Adrenal gland (tissue), 12 donors: ENCODE data around the gene MYOM1. TPM values are rescaled to one million over a fixed set of nuclear protein-coding genes. Genes with fewer than 3 reads are reported as not detected.

Experiments used
- DNase-seq, 7 donors: peaks; one replicate each; pipeline ENCODE4 v3.0.0-alpha.2; 2019 to 2020
- H3K27ac ChIP-seq, 5 donors: fragments of 200-600 bp; sonication (generic) in 4 of 5; 1 replicate in 3 of 5; 2 replicates in 2 of 5; pipeline versions ENCODE4 v1.5.1 to v1.8.0; 2016 to 2020; ENCODE audit warnings: mild to moderate bottlenecking in 1 of 5
- H3K27me3 ChIP-seq: fragments of 200-600 bp; 2 replicates; pipeline ENCODE4 v1.8.0; 2021
- H3K36me3 ChIP-seq, 2 donors: fragments of 200-600 bp; replicated peaks in 1 of 2; 1 replicate in 1 of 2; 2 replicates in 1 of 2; pipeline versions ENCODE4 v1.5.1 to v1.8.0; 2018 to 2022
- H3K4me1 ChIP-seq, 2 donors: fragments of 200-600 bp; replicated peaks in 1 of 2; 1 replicate in 1 of 2; 2 replicates in 1 of 2; pipeline versions ENCODE4 v1.5.1 to v1.8.0; 2018 to 2021
- H3K4me3 ChIP-seq, 4 donors: fragments of 200-600 bp; sonication (generic) in 3 of 4; one replicate each; pipeline ENCODE4 v1.5.1; 2016 to 2018
- H3K9me3 ChIP-seq, 3 donors: fragments of 200-600 bp; sonication (generic) in 1 of 3; replicated peaks in 1 of 3; 1 replicate in 2 of 3; 2 replicates in 1 of 3; pipeline versions ENCODE4 v1.5.1 to v1.8.0; 2016 to 2021
- POLR2A ChIP-seq, 2 donors: fragments of 450-650 bp; IDR thresholded peaks; one replicate each; pipeline ENCODE4 v1.6.1; 2017; ENCODE audit warnings: antibody characterized with exemption in 2 of 2, mild to moderate bottlenecking in 2 of 2, moderate library complexity in 1 of 2
- WGBS, 4 donors: extraction: QIAGEN DNeasy Blood & Tissue Kit in 2 of 4; methylation state at CpG; one replicate each; pipeline versions ENCODE4 v1.1.5 to v1.1.7; 2013 to 2017; 5-methylcytosine and 5-hydroxymethylcytosine counted together
- intact Hi-C, 2 donors: fragments of 100-400 bp; cut with DNase I; formaldehyde crosslinking; loops; one replicate each; pipeline versions ENCODE4 v1.14.1 to v1.15.0; 2022 to 2023
- polyA plus RNA-seq, 3 donors: library from polyadenylated mRNA; stranded (reverse); fragments of 200-250 nt in 2 of 3; fragments of 350-450 nt in 1 of 3; fragmentation: Illumina TruSeq in 1 of 3; extraction: RNeasy Lipid Tissue Mini Kit (QIAGEN cat#74804) in 1 of 3; gene quantifications; one replicate each; pipeline ENCODE4 v1.2.3, GENCODE V29; 2013 to 2014
- total RNA-seq, 9 donors: library from RNA; depleted of rRNA in 4 of 9; stranded (reverse); fragments of >200 nt in 4 of 9; fragments of 120-200 nt in 1 of 9; fragmentation: NEBNext Ultra II Directional in 1 of 9; extraction: Animal tissue kit (Norgen Biotek cat#: 25700) in 1 of 9; gene quantifications; one replicate each; pipeline versions ENCODE4 v1.1.0 to v1.2.4, GENCODE V29; 2013 to 2023
- TF ChIP-seq, protein P1 (sequence below), 6 experiments: fragments of 450-650 bp in 4 of 6; fragments of 200-600 bp in 2 of 6; sonication (generic) in 1 of 6; IDR thresholded peaks; 1 replicate in 5 of 6; 2 replicates in 1 of 6; pipeline versions ENCODE4 v1.5.1 to v1.8.0; 2016 to 2021; ENCODE audit warnings: antibody characterized with exemption in 6 of 6, mild to moderate bottlenecking in 2 of 6, moderate library complexity in 1 of 6
- donor health status: healthy with polysubstance abuse.
- donor health status: Bipolar disorder and iron deficiency.
- donor health status: DM: yes; HTN: yes; CAD: no.
- donor health status: DM: no; HTN: no; CAD: no.
- donor health status: DM: no; HTN: no; CAD: no.
- donor health status: DM: yes; HTN: yes; CAD: no.

MYOM1 gene
- total and polyA plus RNA-seq, 12 donors: 1.3 to 70.0 (median 2.9) TPM

DNA sequence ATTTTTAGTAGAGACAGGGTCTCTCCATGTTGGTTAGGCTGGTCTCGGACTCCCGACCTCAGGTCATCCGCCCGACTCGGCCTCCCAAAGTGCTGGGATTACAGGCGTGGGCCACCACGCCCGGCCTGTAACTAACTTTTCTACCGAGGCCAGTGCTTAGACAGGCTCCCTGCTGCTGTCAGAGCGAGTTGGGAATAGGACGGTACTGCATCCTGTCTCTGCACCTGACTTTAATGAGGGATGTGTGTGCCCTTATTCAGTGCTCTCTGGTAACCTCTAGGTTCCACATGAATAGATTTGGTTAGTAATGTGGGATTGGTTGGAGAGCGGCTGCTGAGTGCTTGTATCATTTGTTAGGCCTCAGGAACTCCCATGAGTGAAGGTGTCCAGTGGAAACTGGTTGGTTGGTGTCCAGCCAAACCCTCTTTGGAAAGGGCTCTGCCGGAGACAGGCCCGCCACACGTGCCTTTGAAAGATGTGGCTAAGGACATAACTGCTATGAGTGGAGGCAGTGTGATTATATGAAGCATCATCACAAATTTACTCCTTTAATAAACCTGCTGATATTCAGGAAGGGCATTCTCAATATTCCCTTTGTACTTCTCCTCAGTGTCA is 36.6 kb downstream of the MYOM1 start:
- TF ChIP-seq, protein P1, sequence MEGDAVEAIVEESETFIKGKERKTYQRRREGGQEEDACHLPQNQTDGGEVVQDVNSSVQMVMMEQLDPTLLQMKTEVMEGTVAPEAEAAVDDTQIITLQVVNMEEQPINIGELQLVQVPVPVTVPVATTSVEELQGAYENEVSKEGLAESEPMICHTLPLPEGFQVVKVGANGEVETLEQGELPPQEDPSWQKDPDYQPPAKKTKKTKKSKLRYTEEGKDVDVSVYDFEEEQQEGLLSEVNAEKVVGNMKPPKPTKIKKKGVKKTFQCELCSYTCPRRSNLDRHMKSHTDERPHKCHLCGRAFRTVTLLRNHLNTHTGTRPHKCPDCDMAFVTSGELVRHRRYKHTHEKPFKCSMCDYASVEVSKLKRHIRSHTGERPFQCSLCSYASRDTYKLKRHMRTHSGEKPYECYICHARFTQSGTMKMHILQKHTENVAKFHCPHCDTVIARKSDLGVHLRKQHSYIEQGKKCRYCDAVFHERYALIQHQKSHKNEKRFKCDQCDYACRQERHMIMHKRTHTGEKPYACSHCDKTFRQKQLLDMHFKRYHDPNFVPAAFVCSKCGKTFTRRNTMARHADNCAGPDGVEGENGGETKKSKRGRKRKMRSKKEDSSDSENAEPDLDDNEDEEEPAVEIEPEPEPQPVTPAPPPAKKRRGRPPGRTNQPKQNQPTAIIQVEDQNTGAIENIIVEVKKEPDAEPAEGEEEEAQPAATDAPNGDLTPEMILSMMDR (IDR thresholded peaks at IDR 0.05): no peak
- TF ChIP-seq POLR2A (IDR thresholded peaks at IDR 0.05): no peak
- Histone ChIP-seq H3K27ac (no peak overlapping the region), H3K9me3 (no peaks in the 10 kb centered on the region), H3K4me1 (peaks cover 0 to 11% of the 10 kb centered on the region in 2 donors), H3K36me3 (no peaks in the 10 kb centered on the region), H3K27me3 (no peaks in the 10 kb centered on the region), H3K4me3 (no peak overlapping the region)
- intact Hi-C loops: no loop called here
- no peak for DNase-seq
- 94 to 97% (median 97%) methylated on average over 12 to 15 of the region's 15 CpGs for WGBS, 4 donors

DNA sequence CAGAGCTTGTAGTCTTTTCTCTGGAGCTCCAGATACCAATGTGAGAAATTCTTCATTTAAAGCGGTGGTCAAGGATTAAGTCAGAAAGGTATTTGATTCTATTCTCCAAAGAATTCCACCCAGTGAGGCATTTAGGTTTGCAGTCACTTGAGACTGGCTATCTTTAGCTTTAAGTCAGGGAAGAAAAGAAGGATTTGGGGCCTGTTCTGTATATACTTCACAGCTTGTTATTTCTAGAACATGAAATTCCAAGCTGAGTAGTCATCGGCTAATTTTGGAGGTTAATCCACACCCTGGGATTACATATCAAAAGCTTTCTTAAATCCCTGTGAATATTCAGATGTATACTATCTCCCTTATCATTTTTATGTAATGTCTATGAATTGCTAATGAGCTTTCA is 39.4 kb downstream of the MYOM1 start:
- no peaks in the 10 kb centered on the region for H3K9me3 ChIP-seq
- H3K27ac ChIP-seq: no peak overlapping the region
- no peak for TF ChIP-seq POLR2A (IDR thresholded peaks at IDR 0.05)
- TF ChIP-seq, protein P1 (IDR thresholded peaks at IDR 0.05): no peak
- WGBS, 4 donors: 86 to 91% (median 87%) methylated on average over 2 of the region's 2 CpGs
- intact Hi-C loops: no loop called here
- H3K4me1 ChIP-seq: peaks cover 0 to 11% of the 10 kb centered on the region in 2 donors
- no peak overlapping the region for H3K4me3 ChIP-seq
- H3K36me3 ChIP-seq: no peaks in the 10 kb centered on the region
- DNase-seq: no peak
- no peaks in the 10 kb centered on the region for H3K27me3 ChIP-seq

DNA sequence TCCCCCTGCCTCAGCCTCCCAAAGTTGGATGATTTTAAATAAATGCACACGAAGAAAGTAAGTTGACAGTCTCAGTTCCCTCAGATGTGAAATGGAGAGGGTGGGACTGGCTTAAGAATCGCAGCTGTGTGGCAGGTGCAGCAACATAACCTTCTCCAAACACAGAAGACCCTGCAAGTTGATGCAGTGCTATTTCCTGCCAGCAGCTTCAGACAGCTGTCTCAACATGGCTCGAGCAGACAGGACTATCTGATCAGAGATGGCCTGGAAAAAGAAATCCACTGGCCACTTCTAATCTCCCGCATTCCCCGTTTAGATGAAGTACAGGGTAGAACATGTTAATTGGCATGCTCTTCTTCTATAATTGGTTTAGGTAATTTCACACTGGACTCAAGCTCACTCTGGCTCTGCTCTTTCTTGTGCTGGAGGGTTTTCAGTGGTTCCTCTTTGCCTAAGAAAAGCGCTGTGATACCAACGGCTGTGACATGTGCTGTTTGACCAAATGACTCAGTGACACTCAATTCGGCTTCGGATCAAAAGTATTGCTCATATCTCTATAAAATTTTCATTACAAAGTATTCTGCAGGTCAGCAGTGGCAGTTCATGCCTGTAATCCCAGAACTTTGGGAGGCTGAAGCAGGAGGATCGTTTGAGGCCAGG is 40.2 kb downstream of the MYOM1 start:
- H3K9me3 ChIP-seq: no peaks in the 10 kb centered on the region
- H3K27ac ChIP-seq: peak overlapping the region in 1 of 5 donors; percentile 3
- TF ChIP-seq, protein P1 (IDR thresholded peaks at IDR 0.05): no peak
- TF ChIP-seq POLR2A (IDR thresholded peaks at IDR 0.05): no peak
- peaks cover 0 to 13% of the 10 kb centered on the region in 2 donors for H3K4me1 ChIP-seq
- WGBS, 4 donors: 70 to 80% (median 77%) methylated on average over 10 of the region's 10 CpGs
- no peaks in the 10 kb centered on the region for H3K36me3 ChIP-seq
- H3K4me3 ChIP-seq: no peak overlapping the region
- H3K27me3 ChIP-seq: no peaks in the 10 kb centered on the region
- intact Hi-C loops: no loop called here
- no peak for DNase-seq

DNA sequence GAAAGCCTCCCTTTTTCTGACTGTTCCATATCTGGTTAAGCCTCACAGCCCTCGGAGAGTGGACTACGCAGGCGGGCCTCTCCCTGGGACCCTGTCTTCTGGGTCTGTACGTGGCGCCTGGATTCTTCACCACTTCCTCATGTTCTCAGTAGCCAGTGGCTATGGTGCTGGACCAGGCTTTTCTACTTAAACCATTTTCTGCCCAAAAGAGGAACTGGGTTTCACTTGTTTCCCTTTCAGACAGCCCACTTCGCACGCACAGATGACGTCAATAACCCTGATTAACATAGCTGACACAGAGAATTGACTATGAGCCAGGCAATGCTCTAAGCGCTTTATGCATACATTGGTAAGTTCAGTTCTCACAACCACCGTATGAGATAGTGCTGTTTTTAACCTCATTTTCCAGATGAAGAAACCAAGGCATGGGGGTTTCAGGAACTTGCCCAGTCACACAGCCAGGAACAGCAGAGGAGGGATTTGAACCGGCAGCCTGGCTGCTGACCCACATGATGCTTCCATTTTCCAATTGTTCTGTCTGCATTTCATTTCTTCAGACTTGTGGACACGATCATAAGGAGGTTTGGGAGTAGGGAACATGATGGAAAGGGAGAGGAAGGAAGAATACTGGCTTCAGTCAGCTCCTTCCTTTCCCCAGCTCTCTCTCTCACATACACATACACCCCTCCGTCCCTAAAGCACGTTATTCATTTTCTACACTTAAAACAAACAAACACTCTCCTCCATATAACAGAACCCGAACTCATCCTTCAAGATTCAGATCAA is 41.7 kb downstream of the MYOM1 start:
- 75 to 82% (median 79%) methylated on average over 15 of the region's 15 CpGs for WGBS, 4 donors
- H3K9me3 ChIP-seq: no peaks in the 10 kb centered on the region
- peak overlapping the region in 2 of 5 donors; percentile 52 to 64 for H3K27ac ChIP-seq
- peaks cover 0 to 7% of the 10 kb centered on the region in 2 donors for H3K4me1 ChIP-seq
- peak; percentile 34 to 79 (median 65) for DNase-seq
- no peaks in the 10 kb centered on the region for H3K27me3 ChIP-seq
- intact Hi-C loops: no loop called here
- H3K4me3 ChIP-seq: no peak overlapping the region
- no peak for TF ChIP-seq POLR2A (IDR thresholded peaks at IDR 0.05)
- TF ChIP-seq, protein P1 (IDR thresholded peaks at IDR 0.05): no peak
- no peaks in the 10 kb centered on the region for H3K36me3 ChIP-seq
